EH (cell line): Measurements from ENCODE around the gene TAOK1.

Experiments used
- DNase-seq: peaks from one replicate; pipeline ENCODE4 v3.0.0-alpha.2; 2015; ENCODE audit warnings: low read depth

Gene TAOK1

DNA sequence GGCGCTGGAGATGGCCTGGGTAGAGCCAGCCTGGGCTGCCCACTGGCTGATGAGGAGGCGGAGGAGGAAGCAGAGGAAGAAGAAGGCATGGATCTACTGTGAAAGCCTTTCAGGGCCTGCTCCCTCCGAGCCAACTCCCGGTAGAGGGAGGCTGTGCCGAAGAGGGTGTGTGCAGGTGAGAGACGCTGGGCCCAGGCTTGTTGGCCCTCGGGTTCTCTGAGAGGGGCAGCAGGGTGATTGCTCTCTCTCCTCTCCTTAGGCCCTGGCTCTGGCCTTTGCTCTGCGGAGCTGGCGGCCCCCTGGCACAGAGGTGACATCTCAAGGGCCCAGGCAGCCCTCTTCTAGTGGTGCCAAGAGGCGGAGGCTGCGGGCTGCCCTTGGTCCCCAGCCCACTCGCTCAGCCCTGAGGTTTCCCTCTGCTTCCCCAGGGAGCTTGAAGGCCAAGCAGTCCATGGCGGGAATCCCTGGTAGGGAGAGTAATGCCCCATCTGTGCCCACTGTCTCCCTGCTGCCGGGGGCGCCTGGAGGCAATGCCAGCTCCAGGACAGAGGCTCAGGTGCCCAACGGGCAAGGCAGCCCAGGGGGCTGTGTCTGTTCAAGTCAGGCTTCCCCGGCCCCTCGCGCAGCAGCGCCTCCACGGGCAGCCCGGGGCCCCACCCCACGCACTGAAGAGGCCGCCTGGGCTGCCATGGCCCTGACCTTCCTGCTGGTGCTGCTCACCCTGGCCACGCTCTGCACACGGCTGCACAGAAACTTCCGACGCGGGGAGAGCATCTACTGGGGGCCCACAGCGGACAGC lies 181.9 kb downstream of the TAOK1 start:
- no peak for DNase-seq

DNA sequence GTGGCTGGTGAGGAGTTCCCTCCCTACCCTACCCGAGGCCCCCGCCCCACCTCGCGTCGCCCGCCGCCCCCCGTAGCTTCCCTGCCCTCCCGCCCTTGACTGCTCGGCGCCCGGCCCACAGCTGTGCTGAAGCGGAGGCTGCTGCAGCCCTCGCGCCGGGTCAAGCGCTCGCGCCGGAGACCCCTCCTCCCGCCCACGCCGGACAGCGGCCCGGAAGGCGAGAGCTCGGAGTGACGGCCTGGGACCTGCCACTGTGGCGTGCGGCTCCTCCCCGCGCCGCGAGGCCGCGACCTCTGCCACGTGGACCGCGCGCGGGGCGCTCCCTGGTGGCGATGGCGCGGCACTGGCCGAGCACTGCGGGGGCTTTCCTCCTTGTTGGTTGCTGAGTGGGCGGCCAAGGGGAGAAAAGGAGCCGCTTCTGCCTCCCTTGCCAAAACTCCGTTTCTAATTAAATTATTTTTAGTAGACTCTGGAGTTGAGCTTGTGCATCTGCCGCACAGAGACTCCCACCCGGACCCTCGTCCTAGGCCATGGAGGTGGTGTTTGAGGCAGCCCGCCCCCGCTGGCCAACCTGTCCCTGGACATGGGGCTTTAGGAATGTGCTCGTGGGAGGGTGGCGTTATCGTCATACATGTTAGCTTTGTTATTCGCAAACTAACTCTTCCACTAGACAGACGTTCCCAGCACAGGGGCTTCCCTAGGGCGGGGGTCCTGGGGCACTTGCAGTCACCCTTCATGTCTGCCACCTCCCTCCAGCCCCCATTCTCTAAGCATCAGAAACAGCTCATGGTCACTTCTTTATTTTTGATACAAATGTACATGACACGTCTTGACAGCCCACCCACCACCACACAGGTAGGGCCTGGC lies 182.8 kb downstream of the TAOK1 start:
- DNase-seq: peak; percentile 58

DNA sequence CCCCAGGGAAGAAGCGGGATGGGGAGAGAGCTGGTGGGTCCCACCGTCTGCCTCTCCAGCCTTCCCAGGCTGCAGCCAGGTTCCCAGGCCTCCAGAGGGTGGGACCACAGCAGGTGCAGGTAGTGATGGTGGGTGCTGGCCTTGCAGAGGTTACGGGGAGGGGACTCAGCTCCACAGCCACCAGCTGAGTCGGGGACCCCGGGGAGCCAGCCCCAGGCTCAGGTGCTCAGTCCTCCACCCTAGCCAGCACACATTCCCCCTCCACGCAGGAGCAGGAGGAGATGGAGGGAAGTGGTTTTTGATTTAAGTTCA lies 183.4 kb downstream of the TAOK1 start:
- DNase-seq: no peak

GRCh38 chr17:29573871-29574731 lies 183.9 kb downstream of the TAOK1 start:
- no peak for DNase-seq

DNA sequence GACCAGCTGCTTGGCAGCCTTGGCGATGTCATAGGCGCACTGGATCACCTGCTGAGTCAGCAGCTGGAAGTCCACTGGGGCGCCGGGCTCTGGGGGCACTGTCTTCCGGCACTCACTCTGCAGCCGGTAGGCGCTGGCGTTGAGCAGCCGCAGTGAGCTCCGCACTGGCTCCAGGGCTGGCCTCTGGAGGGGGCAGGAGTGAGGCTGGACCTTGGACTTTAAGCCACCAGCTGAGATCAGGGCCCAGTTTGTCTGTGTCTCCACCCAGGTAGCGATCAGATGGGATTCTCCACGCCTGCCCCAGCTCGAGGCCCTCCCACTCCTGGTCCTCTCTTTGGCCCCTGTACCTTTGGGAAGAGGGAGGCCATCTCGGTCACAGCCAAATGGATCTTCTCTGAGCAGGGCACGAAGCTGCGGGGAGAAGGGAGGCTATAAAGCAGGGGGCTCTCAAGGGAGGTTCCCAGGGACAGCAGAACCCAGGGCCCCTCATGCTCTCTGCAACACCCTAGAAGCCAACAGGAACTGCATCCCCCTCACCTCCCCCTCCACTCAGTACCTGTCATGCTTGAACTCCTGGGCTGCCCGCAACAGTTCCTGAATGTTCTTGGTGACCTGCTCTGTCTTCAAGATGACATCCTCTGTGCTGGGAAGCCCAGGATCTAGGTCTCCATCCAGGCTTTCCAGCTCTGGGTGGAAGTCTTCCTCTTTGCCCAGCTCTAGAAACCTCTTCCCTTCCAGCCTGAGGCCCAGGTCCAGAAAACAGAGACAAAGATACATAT lies 184.8 kb downstream of the TAOK1 start:
- DNase-seq: no peak

- no peak for DNase-seq
Measured at GRCh38 chr17:29575511-29576213, 185.5 kb downstream of the TAOK1 start.

GRCh38 chr17:29576214-29577000 lies 186.2 kb downstream of the TAOK1 start:
- no peak for DNase-seq

DNA sequence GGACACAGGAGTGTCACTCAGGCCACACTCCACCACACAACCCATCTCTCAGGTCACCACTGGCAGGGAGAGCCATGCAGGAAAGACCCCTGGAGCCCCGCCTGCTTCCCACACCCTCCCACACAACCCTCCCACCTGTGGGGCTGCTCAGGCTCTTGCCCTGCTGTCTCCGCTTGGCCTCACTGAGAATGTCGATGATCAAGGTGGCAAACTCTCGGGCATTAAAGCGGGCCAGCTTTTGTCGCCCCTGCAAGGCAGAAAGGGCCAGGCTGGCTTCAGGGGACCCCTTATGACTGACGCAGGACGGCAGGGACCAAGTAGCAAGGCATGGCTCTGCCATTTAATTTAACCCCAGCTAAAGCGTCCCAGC lies 186.8 kb downstream of the TAOK1 start:
- no peak for DNase-seq

- DNase-seq: peak; percentile 38
Measured at GRCh38 chr17:29577385-29578211, 187.4 kb downstream of the TAOK1 start.

- DNase-seq: no peak
Measured at GRCh38 chr17:29578626-29579485, 188.7 kb downstream of the TAOK1 start.

DNA sequence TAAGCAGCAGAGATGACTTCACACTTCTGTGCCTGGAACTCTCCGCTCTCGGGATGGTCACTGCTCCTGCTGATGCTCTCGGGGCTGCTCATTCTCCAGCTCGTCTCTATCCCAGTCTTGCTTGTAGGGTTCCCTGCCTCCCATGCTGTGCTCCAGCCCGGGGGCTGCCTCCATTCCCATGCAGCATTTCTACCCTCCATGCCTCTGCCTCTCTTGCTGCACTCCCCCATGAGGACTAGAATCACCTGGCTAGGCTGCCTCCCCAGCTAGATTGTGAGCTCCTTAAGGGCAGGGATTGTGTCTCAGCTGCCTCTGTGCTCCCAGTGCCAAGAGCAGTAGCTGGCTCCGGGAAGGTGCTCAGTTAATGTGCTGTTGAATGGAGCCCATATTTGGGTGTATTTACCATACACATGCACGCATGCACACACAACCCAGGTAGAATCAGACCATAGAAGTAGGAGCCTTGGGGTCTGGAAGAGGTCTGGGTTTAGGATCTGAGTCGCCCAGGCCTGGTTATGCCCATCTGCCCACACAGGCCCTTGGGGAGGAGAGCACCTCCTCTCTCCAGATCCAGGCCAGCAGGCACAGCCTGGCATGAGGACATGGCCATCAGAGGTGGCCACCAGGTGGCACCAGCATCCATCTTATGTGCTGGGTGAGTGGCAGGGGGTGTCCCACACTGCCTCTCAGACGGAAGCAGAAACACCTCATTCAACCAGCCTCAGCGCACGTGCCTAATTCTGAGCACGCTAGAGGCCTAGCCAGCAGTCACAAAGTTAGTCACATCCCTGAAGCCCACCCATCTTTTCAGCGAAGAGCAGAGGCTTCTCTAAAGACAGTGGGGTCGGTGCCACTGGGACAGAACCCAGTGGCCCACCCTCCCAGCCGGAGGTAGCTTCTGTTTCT lies 190.0 kb downstream of the TAOK1 start:
- peak; percentile 82 for DNase-seq

DNA sequence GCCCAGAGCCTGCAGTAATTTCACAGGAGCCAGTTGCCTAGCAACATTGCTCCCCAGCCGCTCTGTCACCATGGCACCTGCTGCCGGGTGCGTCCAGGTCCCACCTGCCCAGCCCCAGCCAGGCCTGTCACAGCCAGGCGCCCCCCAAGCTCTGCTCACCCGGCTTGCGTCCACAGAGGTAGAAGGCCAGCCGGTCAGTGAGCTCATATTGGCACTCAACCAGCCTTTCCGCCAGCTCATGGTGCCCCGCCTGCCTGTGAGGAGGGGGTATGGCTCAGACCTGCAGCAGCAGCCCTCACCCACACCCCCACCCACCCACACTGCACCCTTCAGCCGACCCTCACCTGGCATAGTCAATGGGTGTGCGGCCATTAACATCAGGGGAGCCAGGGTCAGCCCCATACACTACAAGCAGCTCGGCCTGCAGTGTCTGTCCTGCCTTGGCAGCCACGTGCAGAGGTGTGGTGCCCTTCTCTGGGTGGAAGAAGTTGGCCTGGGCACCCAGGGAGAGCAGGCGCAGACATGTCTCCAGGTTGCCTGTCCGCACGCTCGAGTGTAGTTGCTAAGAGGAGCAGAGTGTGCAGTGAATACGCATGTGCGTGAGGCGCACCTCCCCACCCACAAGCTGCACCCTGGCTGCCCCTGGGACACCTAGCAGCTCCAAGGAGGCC lies 191.6 kb downstream of the TAOK1 start:
- DNase-seq: no peak

GRCh38 chr17:29582254-29582765 lies 192.1 kb downstream of the TAOK1 start:
- no peak for DNase-seq

GRCh38 chr17:29582772-29583171 lies 192.6 kb downstream of the TAOK1 start:
- DNase-seq: no peak

DNA sequence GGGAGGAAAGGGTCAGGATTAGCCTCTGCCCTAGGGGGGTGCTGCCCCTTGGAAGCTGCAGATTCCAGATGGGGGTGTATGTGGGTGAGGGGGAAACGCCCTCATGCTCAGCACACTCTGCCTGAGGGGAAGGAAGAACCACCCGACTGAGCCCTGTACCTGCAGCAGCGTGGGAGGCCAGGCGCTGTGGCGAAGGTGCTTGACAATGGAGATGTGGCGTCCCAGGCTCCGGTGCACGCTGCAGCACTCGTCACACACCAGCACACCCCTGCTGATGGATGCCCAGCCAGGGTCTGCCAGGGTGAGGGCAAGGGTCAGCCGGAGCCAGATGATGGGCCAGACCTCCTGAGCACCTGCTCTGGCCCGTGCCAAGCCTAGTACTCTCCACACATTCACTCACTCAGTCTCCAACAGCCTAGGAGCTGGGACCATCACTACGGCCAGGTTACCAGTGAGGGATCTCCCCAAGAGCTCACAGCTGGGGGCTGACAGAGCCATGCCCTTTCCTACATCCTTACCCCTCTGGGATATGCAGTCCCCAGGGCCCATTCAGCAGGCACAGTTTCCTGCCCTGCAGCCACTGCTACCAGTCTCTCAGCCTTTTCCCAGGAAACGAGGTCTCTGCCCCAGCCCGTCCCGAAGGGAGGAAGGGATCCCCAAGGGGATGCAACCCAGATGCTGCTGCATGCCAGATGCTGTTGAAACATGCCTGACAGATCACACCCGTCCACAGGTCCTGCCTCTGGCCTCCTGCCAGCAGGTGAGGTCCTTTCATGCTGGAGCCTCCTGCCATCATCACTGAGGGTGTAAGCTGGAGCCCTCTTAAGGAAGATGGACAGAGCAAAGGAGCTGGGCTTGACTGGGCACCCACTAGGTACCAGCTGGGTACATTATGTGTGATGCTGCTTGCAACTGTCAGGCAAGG lies 193.4 kb downstream of the TAOK1 start:
- DNase-seq: no peak
